Activated CD4-positive, alpha-beta T cell treated with anti-CD3 and anti-CD28 coated beads for 24 hours (primary cell): ENCODE results near the gene IRF2BPL.
"Not testable (repeated sequence)": the region's sequence is repeated elsewhere in the genome, so short reads cannot be mapped to it uniquely, and the experiment has no call there.

Experiments used
- DNase-seq, 2 donors: peaks; one replicate each; pipeline ENCODE4 v3.0.0-alpha.2; 2020; ENCODE audit warnings: low read depth in 2 of 2

The IRF2BPL gene

DNA sequence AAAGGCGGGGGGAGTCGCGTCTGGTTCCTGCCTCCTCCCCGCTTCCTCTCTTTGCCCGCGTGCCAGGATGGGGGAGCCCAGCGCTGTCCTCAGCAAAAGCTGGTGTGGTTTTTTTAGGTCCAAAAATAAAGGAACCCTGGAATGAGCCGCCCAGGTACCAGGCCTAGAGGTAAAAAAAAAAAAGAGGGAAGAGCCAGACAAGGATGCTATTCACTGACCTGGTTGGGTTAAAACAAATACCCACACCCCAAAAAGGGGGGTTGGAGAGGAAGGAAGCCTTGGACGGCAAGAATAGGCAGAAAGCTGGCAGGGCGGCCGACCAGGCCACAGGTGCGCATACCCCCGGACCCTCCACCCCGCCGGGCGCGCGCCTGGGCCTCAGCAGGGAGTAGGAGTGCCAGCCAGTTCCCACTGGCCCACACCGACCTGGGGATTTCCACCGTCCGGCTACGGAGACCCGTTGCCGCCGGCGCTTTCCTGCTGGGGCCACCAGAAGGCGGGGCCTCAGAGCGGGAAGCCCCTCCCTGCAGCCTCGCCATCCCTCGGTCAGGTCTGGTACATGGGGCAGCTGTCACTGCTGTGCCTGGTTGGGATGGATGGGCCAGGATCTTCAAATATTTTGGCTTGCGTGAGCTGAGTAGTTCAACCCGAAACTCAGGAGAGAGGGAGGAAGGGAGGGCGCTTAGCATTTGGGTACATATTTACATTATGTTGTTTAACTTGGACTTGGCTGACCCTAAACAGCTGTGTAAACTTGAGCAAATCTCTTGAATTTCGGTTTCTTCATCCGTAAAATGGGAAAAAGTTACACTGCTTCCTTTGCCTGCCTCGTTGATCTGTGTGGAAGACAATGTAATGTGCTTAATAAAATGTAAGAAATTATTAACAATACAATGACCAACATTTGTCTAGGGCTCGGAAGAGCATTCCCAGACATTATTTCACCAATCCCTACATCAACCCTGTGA is 5.4 kb upstream of the IRF2BPL start:
- peak; percentile 66 to 77 for DNase-seq

DNA sequence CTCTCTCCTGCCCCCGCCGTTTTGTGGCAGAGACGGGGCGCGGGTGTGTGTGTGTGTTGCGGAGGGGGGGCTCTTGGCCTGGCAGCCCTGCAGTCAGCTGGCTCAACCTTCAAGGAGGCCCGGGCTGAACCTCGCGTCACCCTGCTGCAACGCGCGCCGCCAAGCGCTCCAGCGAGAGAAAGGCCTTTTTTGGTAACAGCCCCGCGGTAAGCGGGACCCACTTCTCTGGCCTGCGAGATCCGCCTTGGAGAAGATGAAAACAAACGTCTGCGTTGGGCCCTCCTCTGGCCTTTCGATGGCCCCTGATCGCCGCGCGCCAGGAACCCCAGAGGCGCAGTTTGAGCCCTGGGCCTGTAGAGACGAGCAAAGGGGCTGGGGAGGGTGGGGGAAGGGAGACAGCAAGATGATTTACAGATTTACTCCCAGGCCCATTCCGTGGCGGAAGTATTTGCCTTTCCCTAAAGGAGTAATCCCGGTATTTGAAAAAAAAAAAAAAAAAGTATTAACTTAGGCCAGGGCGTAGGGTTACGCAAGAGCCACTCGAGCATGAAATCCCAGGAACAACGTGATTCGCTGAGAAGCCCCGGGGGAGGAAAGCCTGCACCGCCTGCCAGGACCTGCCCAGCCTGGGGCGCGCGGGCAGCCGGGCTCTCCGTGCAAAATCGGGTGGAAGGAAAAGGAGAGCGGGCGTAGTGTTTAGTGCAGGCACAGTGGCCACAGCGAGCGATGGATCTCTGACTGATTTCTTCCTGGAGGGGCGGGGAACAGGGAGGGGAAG is 4.5 kb upstream of the IRF2BPL start:
- peak; percentile 58 to 64 for DNase-seq

DNA sequence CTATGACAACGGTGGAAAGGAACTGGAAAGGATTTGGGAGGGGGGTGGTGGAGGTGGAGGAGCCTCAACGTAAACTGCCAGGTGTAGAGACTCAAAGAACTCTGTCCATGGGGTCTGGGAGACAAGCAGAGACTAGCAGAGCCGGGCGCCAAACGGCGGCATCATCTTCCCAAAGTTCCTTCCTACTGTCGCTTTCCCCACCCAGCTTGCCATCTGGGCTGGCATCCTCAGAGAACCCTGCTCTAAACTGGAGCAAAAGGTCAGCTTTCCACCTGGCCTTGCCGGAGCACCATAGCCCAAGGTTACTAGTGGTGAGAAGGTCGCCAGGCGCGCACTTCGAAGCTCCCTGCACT is 4.0 kb upstream of the IRF2BPL start:
- no peak for DNase-seq

DNA sequence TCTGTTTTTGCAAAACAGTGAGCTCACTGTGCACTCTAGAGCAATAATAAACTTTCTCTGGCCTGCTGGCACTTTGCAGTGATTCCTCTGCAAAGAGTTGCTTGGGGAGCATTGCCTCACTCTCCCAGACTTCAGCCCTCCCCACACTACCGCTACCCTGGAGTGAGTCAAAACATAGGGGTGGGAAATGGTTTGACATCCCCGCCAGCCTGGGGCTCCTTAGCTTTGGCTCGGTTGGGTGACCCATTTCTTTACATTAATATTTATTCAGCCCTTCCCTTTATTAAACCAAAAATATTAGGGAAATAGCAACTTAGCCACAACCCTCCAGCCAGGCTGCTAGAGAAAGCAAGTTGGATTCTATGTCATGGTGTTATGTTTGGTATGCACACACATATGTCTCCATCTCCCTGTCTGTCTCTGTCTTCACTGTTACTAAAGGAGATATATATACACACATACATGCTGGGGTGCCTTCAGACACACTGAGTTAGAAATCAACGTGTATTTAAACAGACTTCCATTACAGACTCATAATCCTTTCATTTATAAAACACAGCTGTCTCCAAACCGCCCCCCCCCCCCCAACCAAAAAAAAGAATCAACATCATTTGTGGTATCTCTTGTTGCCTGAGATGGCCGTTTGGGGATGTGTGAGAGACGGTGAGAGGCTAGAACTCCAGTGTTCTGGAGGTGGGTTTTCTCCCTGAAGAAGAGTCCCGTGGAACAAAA is 3.4 kb upstream of the IRF2BPL start:
- no peak for DNase-seq

DNA sequence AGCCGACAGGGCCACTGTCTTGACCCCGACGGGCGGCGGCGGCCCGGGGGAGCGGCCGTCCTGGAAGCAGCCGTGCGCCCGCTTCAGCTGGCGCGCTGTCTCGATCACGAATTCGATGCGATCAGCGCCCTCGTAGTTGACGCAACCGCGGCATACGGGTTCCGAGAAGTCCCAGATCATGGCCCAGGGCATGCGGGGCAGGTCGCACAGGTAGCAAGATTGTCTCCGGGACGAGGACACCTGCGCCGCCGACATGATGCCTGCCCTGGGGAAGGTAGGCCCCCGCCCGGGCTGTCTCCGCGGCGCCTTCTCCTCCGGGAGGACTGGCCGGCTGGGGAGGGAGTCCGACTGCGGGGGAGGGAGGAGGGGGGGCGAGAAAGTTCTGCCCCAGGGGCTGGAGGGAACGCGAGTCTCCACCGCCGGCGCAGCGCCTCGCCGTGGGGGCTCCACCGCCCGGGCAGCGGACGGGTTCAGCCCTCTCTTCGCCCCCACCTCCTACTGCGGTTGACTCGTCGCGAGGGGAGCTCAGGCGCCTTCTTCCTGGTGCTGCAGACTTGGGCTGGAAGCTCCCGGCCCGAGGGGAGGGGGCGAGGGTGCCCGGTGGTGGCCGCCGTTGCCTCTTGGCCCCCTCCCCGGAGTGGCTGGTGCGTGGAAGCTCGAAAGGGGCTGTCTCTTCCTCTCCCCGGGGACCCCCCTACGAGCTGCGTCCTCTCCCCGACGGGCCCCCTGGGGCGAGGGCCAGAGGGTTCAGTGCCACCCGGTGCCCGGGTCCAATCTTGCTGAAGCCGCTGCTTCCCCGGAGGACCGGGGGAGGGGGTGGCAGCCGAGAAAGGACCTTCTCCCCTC is 747 bp downstream of the IRF2BPL start:
- DNase-seq = peak; percentile 36 to 43

DNA sequence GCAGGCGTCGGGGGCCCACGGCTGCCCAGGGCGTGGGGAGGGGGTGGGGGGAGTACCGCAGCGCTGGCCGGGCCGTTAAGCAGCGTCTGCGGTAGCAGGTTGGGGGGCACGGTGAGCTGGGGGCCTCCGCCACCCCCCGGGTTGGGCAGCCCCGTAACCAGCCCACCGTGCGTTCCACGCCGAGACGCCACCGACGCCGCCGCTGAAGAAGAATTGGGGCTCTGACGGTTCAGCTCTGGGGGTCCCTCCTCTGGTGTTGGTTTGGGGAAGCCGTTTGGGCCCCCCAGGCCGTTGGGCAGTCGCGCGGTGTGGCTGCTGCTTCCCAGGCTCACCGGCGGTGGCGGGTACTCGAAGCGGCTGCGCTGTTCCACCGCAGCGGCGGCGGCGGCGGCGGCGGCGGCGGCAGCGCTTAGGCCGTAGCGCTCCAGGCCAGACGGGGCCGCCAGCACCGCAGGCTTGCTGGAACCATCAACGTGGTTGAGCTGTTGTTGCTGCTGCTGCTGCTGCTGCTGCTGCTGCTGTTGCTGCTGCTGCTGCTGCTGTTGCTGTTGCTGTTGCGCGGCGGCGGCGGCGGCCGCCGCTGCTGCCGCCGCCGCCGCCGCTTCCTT is 1.5 kb downstream of the IRF2BPL start:
- DNase-seq = no peak

DNA sequence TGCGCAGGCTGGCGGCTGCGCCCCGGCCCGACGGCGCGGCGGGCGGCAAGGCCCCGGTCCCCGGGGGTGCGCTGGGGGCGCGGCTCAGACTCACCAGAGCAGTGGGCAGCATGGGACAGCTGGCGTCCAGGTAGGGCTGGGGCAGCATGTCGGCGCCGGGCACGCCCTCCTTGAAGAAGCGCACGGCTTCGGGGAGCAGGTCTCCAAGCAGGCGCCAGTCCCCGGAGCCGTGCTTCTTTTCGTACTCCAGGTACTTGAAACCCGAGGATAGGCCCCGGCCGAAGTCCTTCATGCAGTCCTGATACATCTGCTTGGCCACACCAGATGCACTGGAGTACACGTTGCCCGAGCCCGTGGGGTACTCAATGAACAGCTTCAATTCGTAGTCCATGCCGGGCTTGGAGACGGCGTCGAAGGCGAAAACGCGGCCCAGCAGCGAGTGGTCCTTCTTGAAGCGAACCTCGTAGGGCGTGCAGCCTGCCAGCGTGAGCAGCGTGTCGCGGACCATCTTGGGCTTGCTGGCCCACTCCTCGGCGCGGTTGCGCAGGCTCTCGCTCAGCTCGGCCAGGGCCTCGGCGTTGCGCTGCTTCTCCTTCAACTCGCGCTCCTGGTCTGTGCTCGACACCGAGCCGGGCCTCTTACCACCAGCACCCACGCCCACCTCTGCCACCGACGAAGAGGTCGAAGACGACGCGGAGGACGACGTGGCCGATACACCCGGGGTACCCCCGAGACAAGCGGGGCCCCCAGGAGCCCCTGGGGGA is 2.2 kb downstream of the IRF2BPL start:
- DNase-seq = no peak

DNA sequence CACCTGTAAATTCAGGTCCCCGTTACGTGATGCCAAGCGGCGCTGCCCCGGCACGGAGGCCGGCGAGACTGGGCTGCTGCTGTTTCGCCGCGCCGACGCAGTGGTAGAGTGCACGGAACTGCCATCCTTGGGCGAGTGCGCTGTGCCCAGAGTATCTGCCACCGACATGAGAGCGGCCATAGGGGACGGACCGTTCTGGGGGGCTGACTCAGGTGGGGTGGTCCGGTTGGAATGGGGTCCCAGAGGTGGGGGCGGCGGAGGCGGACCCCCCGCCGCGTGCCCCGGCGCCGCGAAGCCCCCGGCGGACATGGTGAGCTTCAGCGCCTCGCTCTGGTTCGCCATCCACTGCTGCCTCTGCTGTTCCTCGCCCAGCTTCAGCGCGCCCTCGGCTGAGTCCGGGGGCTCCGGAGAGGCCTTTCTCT is 2.8 kb downstream of the IRF2BPL start:
- no peak for DNase-seq

DNA sequence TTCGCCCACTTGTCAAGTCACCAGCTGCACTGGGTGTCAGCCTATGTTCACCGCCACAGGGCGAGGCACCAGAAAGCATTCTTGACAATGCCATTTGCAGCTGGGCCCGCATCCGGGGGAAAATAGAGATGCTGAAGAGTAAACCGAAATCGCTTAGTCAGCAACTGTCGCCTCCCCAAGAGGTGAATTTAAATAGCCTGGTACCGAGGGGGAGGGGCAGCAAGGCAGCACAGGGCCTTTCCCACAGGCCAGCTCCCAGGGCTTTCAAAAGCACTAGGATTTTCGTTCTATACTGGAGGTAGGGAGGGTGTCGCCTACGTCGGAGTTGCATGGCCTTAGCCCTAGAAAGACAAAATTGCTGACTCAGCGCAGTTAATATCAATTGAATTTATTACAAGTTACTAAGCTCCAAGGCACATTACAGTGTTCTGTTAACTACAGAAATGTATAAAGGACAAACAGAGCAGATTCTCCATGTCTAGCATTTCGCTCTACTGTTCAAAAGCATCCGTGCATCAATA is 4.3 kb downstream of the IRF2BPL start:
- DNase-seq = peak; percentile 57 to 58

DNA sequence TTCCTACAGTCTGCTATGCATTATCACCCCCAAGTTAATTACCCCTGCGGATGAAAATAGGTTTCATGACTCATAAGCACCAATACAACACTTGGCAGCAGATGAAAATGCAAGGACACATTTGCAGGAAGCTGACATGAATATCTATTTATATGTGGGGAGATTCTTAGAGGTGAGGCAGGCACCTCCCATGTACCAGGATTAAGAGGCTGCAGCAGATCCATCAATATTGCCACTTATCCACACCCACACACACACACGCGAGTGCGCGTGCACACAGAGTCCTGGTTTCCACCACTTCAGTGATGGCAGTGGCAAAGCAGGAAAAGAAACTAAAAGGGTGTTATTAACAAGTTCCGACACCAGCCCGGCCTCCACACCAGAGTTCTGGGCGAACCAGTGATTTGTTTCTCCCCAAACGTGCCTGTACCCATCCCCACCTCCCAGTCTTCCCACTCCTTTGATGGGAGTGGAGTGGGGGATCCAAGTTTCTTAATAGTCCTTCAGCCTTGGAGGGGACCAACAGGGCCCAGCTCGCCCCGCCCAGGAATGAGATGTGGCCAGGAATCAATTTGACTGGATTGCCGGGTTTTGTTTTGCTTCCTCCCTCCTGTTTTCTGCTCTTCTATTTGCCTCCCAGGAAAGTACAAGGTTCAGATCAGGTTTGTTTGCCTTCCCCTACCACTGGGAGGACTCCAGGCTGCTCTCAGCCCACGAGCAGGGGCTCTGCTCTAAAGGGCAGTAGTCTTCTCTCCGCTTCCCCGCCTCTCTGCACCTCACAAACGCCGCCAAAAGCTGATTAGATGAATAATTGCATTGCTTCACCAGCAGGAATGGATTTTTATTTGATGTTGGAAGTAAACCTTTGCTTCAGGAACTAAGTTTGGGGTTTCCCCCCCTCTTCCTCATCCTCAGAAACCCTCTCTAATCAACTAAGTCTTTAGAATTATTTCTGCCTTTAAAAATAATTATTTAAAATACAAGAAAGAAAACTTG is 5.2 kb downstream of the IRF2BPL start:
- peak in 1 of 2 donors; percentile 44 for DNase-seq

DNA sequence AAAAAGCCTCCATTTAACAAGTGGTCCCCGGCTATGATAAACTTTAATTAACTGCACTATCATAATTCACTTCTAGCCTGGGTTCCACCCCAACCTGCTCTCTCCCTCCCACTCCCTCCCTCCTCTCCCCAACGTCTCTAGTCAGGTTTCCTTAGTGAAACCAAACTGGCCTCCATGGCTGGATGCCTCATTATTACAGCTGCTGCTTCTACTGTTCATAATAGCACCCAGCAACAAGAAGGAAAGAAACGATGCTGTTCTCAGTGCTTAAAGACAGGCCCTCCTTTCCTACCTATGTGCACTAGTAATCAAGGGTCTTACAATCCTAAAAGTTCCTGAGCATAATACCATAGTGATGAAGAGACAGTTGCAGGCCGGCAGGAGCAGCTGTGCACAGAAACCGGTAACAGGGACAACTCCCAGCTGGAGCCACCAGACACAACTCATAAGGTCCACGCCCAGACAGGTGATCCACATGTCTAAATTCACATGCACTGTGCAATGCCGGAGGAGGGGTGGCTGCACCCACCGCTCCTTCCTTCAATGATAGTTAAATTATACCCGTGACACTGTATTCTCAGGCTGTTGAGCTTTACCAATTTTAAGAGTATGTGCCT is 6.2 kb downstream of the IRF2BPL start:
- DNase-seq = no peak

DNA sequence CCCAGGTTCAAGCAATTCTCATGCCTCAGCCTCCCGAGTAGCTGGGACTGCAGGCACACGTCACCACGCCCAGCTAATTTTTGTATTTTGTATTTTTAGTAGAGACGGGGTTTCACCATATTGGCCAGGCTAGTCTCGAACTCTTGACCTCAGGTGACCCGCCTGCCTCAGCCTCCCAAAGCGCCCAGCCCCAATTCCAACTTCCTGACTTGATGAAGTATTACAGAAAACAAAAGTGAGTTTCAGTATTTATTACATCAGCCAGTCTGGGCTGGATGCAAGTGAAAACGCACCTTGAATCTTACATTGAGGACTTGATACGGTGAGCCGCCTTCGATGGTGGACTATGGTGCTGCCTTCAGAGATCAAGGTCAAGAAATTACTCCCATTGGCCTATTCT is 7.1 kb downstream of the IRF2BPL start:
- not testable (repeated sequence) for DNase-seq

DNA sequence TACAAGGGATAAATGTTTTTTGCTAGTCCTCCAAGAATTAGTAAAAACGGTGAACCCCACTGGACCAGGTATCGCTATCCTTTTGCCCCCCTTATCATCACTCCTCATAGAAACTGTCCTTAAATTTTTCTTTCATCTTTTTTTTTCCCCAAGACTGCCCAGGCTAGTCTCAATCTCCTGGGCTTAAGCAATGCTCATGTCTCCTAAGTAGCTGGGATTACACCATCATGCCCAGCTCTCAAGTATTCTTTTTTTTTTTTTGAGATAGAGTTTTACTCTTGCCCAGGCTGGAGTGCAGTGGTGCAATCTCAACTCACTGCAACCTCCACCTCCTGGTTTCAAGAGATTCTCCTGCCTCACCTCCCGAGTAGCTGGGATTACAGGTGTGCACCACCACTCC is 9.7 kb downstream of the IRF2BPL start:
- DNase-seq = no peak

DNA sequence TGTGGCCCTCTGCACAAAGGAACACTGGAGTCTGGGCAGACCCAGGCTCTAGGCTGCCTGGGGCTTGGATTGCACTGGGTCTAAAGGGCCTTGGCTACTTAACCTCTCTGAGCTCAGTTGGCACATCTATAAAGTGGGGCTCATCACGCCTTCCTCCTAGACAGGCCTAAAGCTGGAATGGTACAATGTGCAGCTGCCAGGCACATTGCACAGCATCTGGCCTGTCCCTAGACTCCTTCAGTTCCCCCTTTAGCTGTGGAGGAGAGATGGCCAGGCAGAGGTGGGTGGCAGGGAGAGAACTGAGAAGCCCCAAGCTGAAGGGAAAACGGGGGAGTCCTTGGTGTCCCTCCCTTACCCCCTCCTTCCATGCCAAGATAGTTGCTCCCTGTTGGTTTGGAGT is 10.8 kb downstream of the IRF2BPL start:
- no peak for DNase-seq

DNA sequence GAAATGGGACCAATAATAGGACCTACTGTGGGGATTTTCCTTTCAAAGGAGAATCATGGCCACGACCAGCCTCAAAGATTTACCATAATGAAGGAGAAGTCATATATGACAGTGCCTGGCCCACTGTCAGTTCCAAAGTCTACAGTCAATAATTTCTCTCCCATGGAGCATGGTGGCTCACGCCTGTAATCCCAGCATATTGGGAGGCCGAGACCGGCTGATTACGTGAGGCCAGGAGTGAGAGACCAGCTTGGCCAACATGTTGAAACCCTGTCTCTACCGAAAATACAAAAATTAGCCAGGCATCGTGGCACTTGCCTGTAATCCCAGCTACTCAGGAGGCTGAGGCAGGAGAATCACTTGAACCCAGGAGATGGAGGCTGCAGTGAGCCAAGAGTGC is 13.8 kb downstream of the IRF2BPL start:
- no peak for DNase-seq

DNA sequence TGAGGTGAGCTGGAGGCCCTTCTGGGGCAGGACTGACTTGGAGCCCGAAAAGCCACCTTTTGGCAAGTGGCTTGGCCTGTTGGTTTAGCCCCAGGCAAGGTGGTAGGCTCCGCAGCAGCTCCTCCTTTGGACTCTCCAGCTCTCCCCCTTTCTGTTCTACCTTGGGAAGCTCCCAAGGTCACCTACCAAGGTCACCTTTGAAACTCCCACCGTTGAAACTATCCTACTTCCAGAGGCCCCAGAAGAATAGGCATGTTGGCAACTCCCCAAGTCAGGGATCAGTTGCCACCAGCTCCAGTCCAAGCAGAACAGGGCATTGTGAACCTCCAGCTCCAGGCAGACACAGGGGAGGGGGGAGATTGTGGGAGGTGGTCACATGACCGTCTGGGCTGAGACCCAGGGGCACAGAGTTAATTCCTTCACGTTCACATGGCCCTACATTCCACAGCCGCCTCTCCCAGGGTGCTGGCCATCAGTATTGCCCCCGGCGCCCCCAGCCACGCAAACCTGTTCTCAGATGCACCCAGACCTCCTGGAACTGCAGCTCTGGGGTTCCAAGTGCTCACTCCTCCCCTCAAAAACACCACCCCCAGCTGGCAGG is 14.4 kb downstream of the IRF2BPL start:
- DNase-seq = no peak

DNA sequence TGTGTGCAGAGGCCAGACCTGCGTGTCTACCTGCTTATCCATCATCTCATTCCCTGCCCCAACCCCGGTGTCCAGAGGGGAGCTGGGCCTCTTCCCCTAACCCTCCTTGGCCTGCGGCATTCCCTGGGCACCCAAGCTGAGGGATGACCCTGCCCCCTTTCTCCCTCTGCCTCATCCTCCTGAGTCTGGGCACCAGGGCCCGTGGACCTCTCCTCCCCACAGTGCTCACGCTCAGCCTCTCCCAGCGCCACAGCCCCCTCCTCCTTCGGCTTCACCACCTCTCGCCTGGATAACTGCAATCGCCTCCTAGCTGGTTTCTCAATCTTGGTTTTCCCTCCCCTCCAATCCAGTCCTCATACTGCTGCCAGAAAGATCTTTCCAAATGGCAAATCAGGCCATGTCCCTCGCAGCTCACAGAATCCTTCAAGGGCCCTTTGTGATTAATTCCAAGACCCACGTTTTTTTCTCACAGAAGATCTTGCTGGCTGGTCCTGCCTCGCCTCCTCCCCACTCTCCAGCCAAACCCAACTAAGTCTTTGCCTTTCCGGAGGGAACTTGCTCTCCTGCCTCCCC is 16.2 kb downstream of the IRF2BPL start:
- no peak for DNase-seq
